ENCODE results near the gene KCNN4. TPM values are rescaled to one million over a fixed set of nuclear protein-coding genes. Genes with fewer than 3 reads are reported as not detected.

KCNN4 gene
- total RNA-seq, 6 experiments from 2014 or later = 0.53 to 3.1 (median 0.81) TPM

GRCh38 chr19:43718627-43719377 is 62.0 kb downstream of the KCNN4 start:
- no peak for DNase-seq
- H3K4me1 Mint-ChIP-seq (ENCODE audit: low read depth) = no peaks in the 10 kb centered on the region
- H3K9me3 Mint-ChIP-seq = no peaks in the 10 kb centered on the region
- no peaks in the 10 kb centered on the region for H3K36me3 Mint-ChIP-seq (ENCODE audit: low read depth)
- TF ChIP-seq CTCF (IDR thresholded peaks at IDR 0.05) = no peak
- peaks cover 7% of the 10 kb centered on the region for H3K27me3 Mint-ChIP-seq (ENCODE audit: insufficient read depth)
- no peak overlapping the region for H3K4me3 Mint-ChIP-seq
- no peak overlapping the region for H3K27ac Mint-ChIP-seq

Other genes with a start within 250 kb of the KCNN4 start
- gene ZNF575, start 247.8 kb downstream of the KCNN4 start, total RNA-seq (2021; fragmentation: NEBNext Ultra II Directional; extraction: Animal tissue kit (Norgen Biotek cat#: 25700)) = 1 to 10 TPM; 1.6 to 2.9 (median 2.3) TPM
- 10 to 100 TPM; 16.2 to 29.8 (median 27.1) TPM for gene XRCC1, start 205.4 kb downstream of the KCNN4 start, total RNA-seq (2021; fragmentation: NEBNext Ultra II Directional; extraction: Animal tissue kit (Norgen Biotek cat#: 25700))
- gene PINLYP, start 205.2 kb downstream of the KCNN4 start, total RNA-seq (2021; fragmentation: NEBNext Ultra II Directional; extraction: Animal tissue kit (Norgen Biotek cat#: 25700)) = under 1 TPM in 2 of 6 experiments, not detected in 4; 0.23 to 0.61 TPM
- 10 to 100 TPM; 19.5 to 24.7 (median 21.2) TPM for gene IRGQ, start 184.8 kb downstream of the KCNN4 start, total RNA-seq (2021; fragmentation: NEBNext Ultra II Directional; extraction: Animal tissue kit (Norgen Biotek cat#: 25700))
- gene ZNF576, start 184.4 kb downstream of the KCNN4 start, total RNA-seq (2021; fragmentation: NEBNext Ultra II Directional; extraction: Animal tissue kit (Norgen Biotek cat#: 25700)) = 10 to 100 TPM; 18.1 to 20.8 (median 20.0) TPM
- under 1 TPM in 5 of 6 experiments, not detected in 1; 0.11 to 0.31 (median 0.21) TPM for gene SRRM5, start 168.9 kb downstream of the KCNN4 start, total RNA-seq (2021; fragmentation: NEBNext Ultra II Directional; extraction: Animal tissue kit (Norgen Biotek cat#: 25700))
- gene ZNF428, start 161.3 kb downstream of the KCNN4 start, total RNA-seq (2021; fragmentation: NEBNext Ultra II Directional; extraction: Animal tissue kit (Norgen Biotek cat#: 25700)) = 10 to 100 TPM; 32.2 to 42.2 (median 37.3) TPM
- gene CADM4, start 141.1 kb downstream of the KCNN4 start, total RNA-seq (2021; fragmentation: NEBNext Ultra II Directional; extraction: Animal tissue kit (Norgen Biotek cat#: 25700)) = 1 to 10 TPM in 2 of 6 experiments, under 1 TPM in 4; 0.43 to 1.3 (median 0.82) TPM
- gene PLAUR, start 110.8 kb downstream of the KCNN4 start, total RNA-seq (2021; fragmentation: NEBNext Ultra II Directional; extraction: Animal tissue kit (Norgen Biotek cat#: 25700)) = 100 to 1,000 TPM; 123 to 163 (median 152) TPM
- not detected for gene IRGC, start 64.9 kb downstream of the KCNN4 start, total RNA-seq (2021; fragmentation: NEBNext Ultra II Directional; extraction: Animal tissue kit (Norgen Biotek cat#: 25700))
- 10 to 100 TPM; 29.8 to 39.4 (median 32.0) TPM for gene SMG9, start 26.0 kb downstream of the KCNN4 start, total RNA-seq (2021; fragmentation: NEBNext Ultra II Directional; extraction: Animal tissue kit (Norgen Biotek cat#: 25700))
- under 1 TPM in 5 of 6 experiments, not detected in 1; 0.11 to 0.81 (median 0.34) TPM for gene LYPD5, start 21.5 kb upstream of the KCNN4 start, total RNA-seq (2021; fragmentation: NEBNext Ultra II Directional; extraction: Animal tissue kit (Norgen Biotek cat#: 25700))
- 1 to 10 TPM; 5.7 to 9.0 (median 7.9) TPM for gene ZNF283, start 46.3 kb upstream of the KCNN4 start, total RNA-seq (2021; fragmentation: NEBNext Ultra II Directional; extraction: Animal tissue kit (Norgen Biotek cat#: 25700))
- 1 to 10 TPM; 2.6 to 3.6 (median 3.2) TPM for gene ZNF404, start 103.0 kb upstream of the KCNN4 start, total RNA-seq (2021; fragmentation: NEBNext Ultra II Directional; extraction: Animal tissue kit (Norgen Biotek cat#: 25700))
- 10 to 100 TPM in 3 of 6 experiments, 1 to 10 TPM in 3; 8.4 to 12.3 (median 10.2) TPM for gene ZNF45, start 154.3 kb upstream of the KCNN4 start, total RNA-seq (2021; fragmentation: NEBNext Ultra II Directional; extraction: Animal tissue kit (Norgen Biotek cat#: 25700))
- 1 to 10 TPM; 3.6 to 4.3 (median 4.1) TPM for gene ZNF221, start 170.3 kb upstream of the KCNN4 start, total RNA-seq (2021; fragmentation: NEBNext Ultra II Directional; extraction: Animal tissue kit (Norgen Biotek cat#: 25700))
- 1 to 10 TPM; 5.7 to 6.7 (median 6.4) TPM for gene ZNF155, start 203.2 kb upstream of the KCNN4 start, total RNA-seq (2021; fragmentation: NEBNext Ultra II Directional; extraction: Animal tissue kit (Norgen Biotek cat#: 25700))
- gene ZNF230, start 222.0 kb upstream of the KCNN4 start, total RNA-seq (2021; fragmentation: NEBNext Ultra II Directional; extraction: Animal tissue kit (Norgen Biotek cat#: 25700)) = 1 to 10 TPM; 1.3 to 2.6 (median 2.0) TPM
- gene ZNF222, start 244.4 kb upstream of the KCNN4 start, total RNA-seq (2021; fragmentation: NEBNext Ultra II Directional; extraction: Animal tissue kit (Norgen Biotek cat#: 25700)) = 1 to 10 TPM; 2.4 to 5.1 (median 3.6) TPM

Data from HFFc6 (cell line).